IMR-90 (cell line): ENCODE data around the gene LIMCH1. TPM values are rescaled to one million over a fixed set of nuclear protein-coding genes. Genes with fewer than 3 reads are reported as not detected.
"Not testable (repeated sequence)": the region's sequence is repeated elsewhere in the genome, so short reads cannot be mapped to it uniquely, and the experiment has no call there.

Experiments
- ATAC-seq: fragments of 200-7000 bp; cut with Tn5 transposase; 2 replicates; pipeline ENCODE4 v1.9.1; 2020; ENCODE audit warnings: low read depth, mild to moderate bottlenecking, moderate library complexity
- BruUV-seq: library from RNA; stranded (reverse); fragments of 400-500 nt; replicated peaks from 2 replicates; lab custom pipeline; 2021; lab: Mats Ljungman, UMichigan
- CTCF ChIA-PET: fragments of 300-600 bp; formaldehyde crosslinking; extraction: SDS; loops from one replicate; lab custom pipeline; 2021; ENCODE audit warnings: antibody characterized with exemption; lab: Yijun Ruan, JAX
- POLR2A ChIA-PET: fragments of 300-600 bp; sonication (Branson Sonifier 250); formaldehyde crosslinking; loops from one replicate; lab custom pipeline; 2022; ENCODE audit warnings: antibody characterized with exemption; ENCODE audit not compliant: unreplicated experiment; lab: Charles Lee
- DNase-seq: peaks from one replicate; pipeline ENCODE4 v3.0.0; 2013
- H2AFZ ChIP-seq: replicated peaks from 2 replicates; pipeline ENCODE3; 2013; ENCODE audit warnings: low read length, mild to moderate bottlenecking; ENCODE audit not compliant: poor library complexity
- H2AK5ac ChIP-seq: 2 replicates; pipeline ENCODE4 v1.6.1; 2013; ENCODE audit warnings: low read depth, low read length, inconsistent platforms
- H2AK9ac ChIP-seq: replicated peaks from 2 replicates; pipeline ENCODE3; 2013; ENCODE audit warnings: mild to moderate bottlenecking, low read depth, low read length, moderate library complexity; ENCODE audit not compliant: poor library complexity
- H2BK120ac ChIP-seq: 2 replicates; pipeline ENCODE4 v1.6.1; 2013; ENCODE audit warnings: low read depth, low read length, inconsistent platforms
- H2BK15ac ChIP-seq: 3 replicates; pipeline ENCODE4 v1.6.1; 2013; ENCODE audit warnings: low read depth, low read length, inconsistent platforms
- H2BK20ac ChIP-seq: 2 replicates; pipeline ENCODE4 v1.6.1; 2013; ENCODE audit warnings: low read depth, mild to moderate bottlenecking, inconsistent platforms, low read length, moderate library complexity
- H2BK5ac ChIP-seq: 2 replicates; pipeline ENCODE4 v1.6.1; 2013; ENCODE audit warnings: mild to moderate bottlenecking, low read depth, low read length, inconsistent platforms; ENCODE audit not compliant: poor library complexity, severe bottlenecking
- H3K14ac ChIP-seq: replicated peaks from 2 replicates; pipeline ENCODE4 v1.6.1; 2013; ENCODE audit warnings: low read depth, low read length, inconsistent platforms
- H3K18ac ChIP-seq: 2 replicates; pipeline ENCODE4 v1.6.1; 2013; ENCODE audit warnings: low read depth, low read length, control low read depth
- H3K23ac ChIP-seq: 2 replicates; pipeline ENCODE4 v1.6.1; 2013; ENCODE audit warnings: low read depth, low read length, inconsistent platforms
- H3K27ac ChIP-seq: 2 replicates; pipeline ENCODE4 v1.5.1; 2013; ENCODE audit warnings: mild to moderate bottlenecking, control low read depth, low read length; ENCODE audit not compliant: insufficient read depth
- H3K27me3 ChIP-seq: 2 replicates; pipeline ENCODE4 v1.6.1; 2013; ENCODE audit warnings: low read length; ENCODE audit not compliant: control insufficient read depth, insufficient read depth
- H3K36me3 ChIP-seq: 2 replicates; pipeline ENCODE4 v1.6.1; 2013; ENCODE audit warnings: low read length, mixed read lengths; ENCODE audit not compliant: control insufficient read depth, insufficient read depth
- H3K4ac ChIP-seq: 2 replicates; pipeline ENCODE4 v1.6.1; 2013; ENCODE audit warnings: low read depth, low read length, inconsistent platforms
- H3K4me1 ChIP-seq: 2 replicates; pipeline ENCODE4 v1.6.1; 2013; ENCODE audit warnings: low read length, mixed read lengths; ENCODE audit not compliant: control insufficient read depth, insufficient read depth
- H3K4me2 ChIP-seq: 2 replicates; pipeline ENCODE4 v1.6.1; 2013; ENCODE audit warnings: low read depth, mild to moderate bottlenecking, control low read depth, low read length, moderate library complexity
- H3K4me3 ChIP-seq: 2 replicates; pipeline ENCODE4 v1.5.1; 2013; ENCODE audit warnings: low read depth, mild to moderate bottlenecking, control low read depth, low read length, moderate library complexity; ENCODE audit not compliant: insufficient read depth
- H3K56ac ChIP-seq: 2 replicates; pipeline ENCODE4 v1.6.1; 2013; ENCODE audit warnings: low read length, inconsistent platforms; ENCODE audit not compliant: insufficient read depth; ENCODE audit errors: extremely low read depth
- H3K79me1 ChIP-seq, 2 experiments: 2 replicates each; pipeline ENCODE4 v1.6.1; 2013; ENCODE audit warnings: low read length in 2 of 2, inconsistent platforms in 1 of 2, low read depth in 1 of 2
- H3K9ac ChIP-seq: 2 replicates; pipeline ENCODE4 v1.6.1; 2013; ENCODE audit warnings: low read depth, low read length, control low read depth
- H3K9me1 ChIP-seq: 2 replicates; pipeline ENCODE4 v1.6.1; 2013; ENCODE audit warnings: low read length, inconsistent platforms; ENCODE audit not compliant: insufficient read depth
- H3K9me3 ChIP-seq: 2 replicates; pipeline ENCODE4 v1.6.1; 2013; ENCODE audit warnings: low read length; ENCODE audit not compliant: control insufficient read depth, insufficient read depth
- H4K20me1 ChIP-seq: 2 replicates; pipeline ENCODE4 v1.6.1; 2013; ENCODE audit warnings: low read length, inconsistent platforms; ENCODE audit not compliant: insufficient read depth
- H4K5ac ChIP-seq: 2 replicates; pipeline ENCODE4 v1.6.1; 2013; ENCODE audit warnings: mild to moderate bottlenecking, low read depth, low read length, control low read depth
- H4K8ac ChIP-seq, 2 experiments: 2 replicates each; pipeline ENCODE4 v1.6.1; 2013; ENCODE audit warnings: low read depth in 2 of 2, low read length in 2 of 2, control low read depth in 1 of 2, inconsistent platforms in 1 of 2
- H4K91ac ChIP-seq: 2 replicates; pipeline ENCODE4 v1.6.1; 2013; ENCODE audit warnings: low read depth, low read length, inconsistent platforms; ENCODE audit not compliant: insufficient read depth
- WGBS, 2 experiments: methylation state at CpG; one replicate each; pipeline versions ENCODE4 v1.1.5 to v1.1.7; 2013; ENCODE audit warnings: missing lambda C conversion rate in 2 of 2; ENCODE audit not compliant: insufficient read length in 1 of 2; ENCODE audit errors: extremely low coverage in 2 of 2; 5-methylcytosine and 5-hydroxymethylcytosine counted together
- dilution Hi-C: fragments of 300-500 bp; cut with HindIII; formaldehyde crosslinking; loops from one replicate; pipeline ENCODE4 v1.14.3; 2018; ENCODE audit warnings: low sequenced_read_pairs; ENCODE audit not compliant: unreplicated experiment
- in situ Hi-C: fragments of 300-500 bp; cut with MboI; formaldehyde crosslinking; loops from 3 replicates; pipeline ENCODE4 v1.14.3; 2019; ENCODE audit warnings: low sequenced_read_pairs, inconsistent platforms, mixed read lengths
- intact Hi-C: fragments of 100-400 bp; cut with micrococcal nuclease; formaldehyde crosslinking; loops from 2 replicates; pipeline ENCODE4 v1.10.0; 2022
- polyA plus RNA-seq, 3 experiments: library from polyadenylated mRNA; depleted of rRNA; stranded (reverse); fragments of >200 nt; gene quantifications; 2 replicates each; pipeline ENCODE4 v1.2.3, GENCODE V29; 2012; ENCODE audit warnings: low replicate concordance in 1 of 3
- total RNA-seq: library from RNA; depleted of rRNA; stranded (reverse); fragments of >200 nt; gene quantifications from 2 replicates; pipeline ENCODE4 v1.2.3, GENCODE V29; 2012

LIMCH1 gene
- total and polyA plus RNA-seq, 2 of the 4 experiments (the other 2 are of a cell fraction), result 0.89 to 2.9 TPM

DNA sequence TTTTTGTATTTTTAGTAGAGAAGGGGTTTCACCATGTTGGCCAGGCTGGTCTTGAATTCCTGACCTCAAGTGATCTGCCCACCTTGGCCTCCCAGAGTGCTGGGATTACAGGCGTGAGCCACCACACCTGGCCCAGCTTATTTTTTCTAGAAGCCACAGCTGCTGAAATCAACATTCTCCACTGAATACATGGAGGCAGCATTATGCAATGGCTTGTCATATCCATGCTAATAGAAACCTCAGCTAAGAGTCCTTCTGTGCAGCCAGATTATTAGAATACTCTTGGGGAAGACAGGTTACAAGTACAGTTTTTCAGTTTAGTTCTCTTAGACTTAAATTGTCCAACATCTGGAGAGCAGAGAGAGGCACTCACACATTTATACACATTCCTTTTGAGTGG is 104.8 kb downstream of the LIMCH1 start:
- not testable (repeated sequence) for H4K5ac ChIP-seq, H3K27ac ChIP-seq

More for the DNA sequence above, 104.8 kb downstream of the LIMCH1 start:
- H4K20me1 ChIP-seq, BruUV-seq, H3K56ac ChIP-seq, dilution Hi-C loops, H3K4ac ChIP-seq, H3K9me3 ChIP-seq, H2AFZ ChIP-seq, H2AK9ac ChIP-seq, H4K8ac ChIP-seq, H3K23ac ChIP-seq, H3K79me1 ChIP-seq, in situ Hi-C loops, H2BK120ac ChIP-seq, H3K9ac ChIP-seq, H2BK20ac ChIP-seq, DNase-seq, H3K9me1 ChIP-seq, H4K91ac ChIP-seq, H2AK5ac ChIP-seq, H3K4me3 ChIP-seq, POLR2A ChIA-PET, H2BK5ac ChIP-seq, H3K36me3 ChIP-seq, H3K4me1 ChIP-seq, ATAC-seq, H3K14ac ChIP-seq, H2BK15ac ChIP-seq, H3K4me2 ChIP-seq, H3K18ac ChIP-seq: not testable (repeated sequence)
- CTCF ChIA-PET, result interaction anchor here (0.7 to 1.8 kb wide), 2 partner anchors 19 kb away, joined by 5 read pairs; no protein-coding TSS in a partner anchor
- peaks cover 20% of the 10 kb centered on the region for H3K27me3 ChIP-seq
- intact Hi-C loops, result loop anchor here (10.0 kb wide), 1 partner anchor 718 kb away; no protein-coding TSS in a partner anchor
- WGBS, 2 experiments, result 100% methylated on average over 1 of the region's 1 CpG; no CpG with 5 or more reads in 1 of the 2 experiments
